SK-MEL-5 (cell line): ENCODE results near the gene LRP4. TPM values are rescaled to one million over a fixed set of nuclear protein-coding genes. Genes with fewer than 3 reads are reported as not detected.
A peak's percentile ranks its signal among the peaks of the same experiment; 100 is the strongest.

Experiments used
- DNase-seq: peaks from one replicate; pipeline ENCODE4 v3.0.0-alpha.2; 2016; ENCODE audit warnings: low read depth, low spot score
- in situ Hi-C: cut with HindIII; loops from 2 replicates; pipeline ENCODE4 v1.10.0; 2016; ENCODE audit warnings: low sequenced_read_pairs, high pct_unique_total_duplicates, low pct_unique_long_range_greater_than_20kb
- total RNA-seq: library from RNA; depleted of rRNA; stranded (reverse); fragments of >200 nt; shearing (Covaris generic); gene quantifications from 2 replicates; pipeline ENCODE4 v1.2.3, GENCODE V29; 2014

Gene LRP4
- total RNA-seq, 1 experiment from 2014 or later, result 7.8 TPM

DNA sequence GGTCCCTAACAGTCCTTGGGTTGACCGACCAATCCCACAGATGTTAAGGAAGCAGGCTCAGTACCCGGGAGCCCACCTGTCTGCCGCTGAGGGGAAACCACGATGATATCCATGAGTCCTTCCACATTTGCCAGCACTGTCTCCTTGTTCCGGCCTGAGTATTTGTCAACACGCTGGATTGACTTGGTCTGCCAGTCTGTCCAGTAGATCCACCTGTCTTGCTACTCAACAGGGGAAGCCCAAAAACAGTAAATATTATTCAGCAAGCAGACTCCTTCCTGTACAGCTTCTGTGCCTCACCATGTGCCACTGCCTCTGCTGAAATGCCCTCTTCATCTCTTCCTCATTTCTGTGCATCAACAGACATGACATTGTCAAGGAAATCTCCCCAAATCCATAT lies 49.4 kb downstream of the LRP4 start:
- DNase-seq, result no peak
- in situ Hi-C loops, result no loop called here

DNA sequence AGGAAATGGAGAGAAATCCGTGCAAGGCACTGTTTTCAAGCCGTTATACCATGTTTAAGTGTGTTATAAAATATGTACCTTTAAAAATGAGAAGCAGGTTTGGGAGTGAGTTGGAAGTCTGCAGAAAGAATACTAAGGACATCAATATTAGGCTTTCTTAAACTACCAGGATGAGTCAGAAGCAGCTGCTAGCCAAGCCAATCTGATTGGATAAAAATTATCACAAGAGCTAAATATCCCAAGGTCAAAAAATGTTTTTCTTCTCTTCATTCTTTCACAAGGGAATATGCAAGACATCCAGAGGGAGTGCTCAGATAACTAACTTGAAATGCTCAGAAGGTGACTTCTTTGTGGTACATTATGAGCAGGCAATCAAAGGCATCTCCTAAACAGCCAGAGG lies 53.0 kb downstream of the LRP4 start:
- peak; percentile 21 for DNase-seq
- in situ Hi-C loops, result no loop called here

DNA sequence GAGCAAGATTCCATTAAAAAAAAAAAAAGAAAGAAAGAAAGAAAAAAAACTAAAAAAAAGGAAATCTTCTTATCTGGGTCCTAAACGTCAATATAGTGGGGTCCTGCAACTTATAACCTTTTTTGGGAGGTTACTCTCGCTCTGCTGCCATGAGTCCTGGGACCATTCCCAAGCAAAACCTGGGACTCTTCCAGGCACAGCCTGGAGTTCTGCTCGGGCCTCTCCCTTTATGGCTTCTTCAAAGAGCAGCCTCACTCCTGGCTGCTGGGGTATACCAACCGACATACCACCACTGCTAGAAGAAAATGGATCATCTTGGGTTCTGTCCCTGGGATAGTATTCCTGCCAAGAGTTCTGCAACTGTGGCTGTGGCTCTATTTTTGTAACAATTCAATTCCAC lies 58.1 kb downstream of the LRP4 start:
- in situ Hi-C loops, result no loop called here
- no peak for DNase-seq

DNA sequence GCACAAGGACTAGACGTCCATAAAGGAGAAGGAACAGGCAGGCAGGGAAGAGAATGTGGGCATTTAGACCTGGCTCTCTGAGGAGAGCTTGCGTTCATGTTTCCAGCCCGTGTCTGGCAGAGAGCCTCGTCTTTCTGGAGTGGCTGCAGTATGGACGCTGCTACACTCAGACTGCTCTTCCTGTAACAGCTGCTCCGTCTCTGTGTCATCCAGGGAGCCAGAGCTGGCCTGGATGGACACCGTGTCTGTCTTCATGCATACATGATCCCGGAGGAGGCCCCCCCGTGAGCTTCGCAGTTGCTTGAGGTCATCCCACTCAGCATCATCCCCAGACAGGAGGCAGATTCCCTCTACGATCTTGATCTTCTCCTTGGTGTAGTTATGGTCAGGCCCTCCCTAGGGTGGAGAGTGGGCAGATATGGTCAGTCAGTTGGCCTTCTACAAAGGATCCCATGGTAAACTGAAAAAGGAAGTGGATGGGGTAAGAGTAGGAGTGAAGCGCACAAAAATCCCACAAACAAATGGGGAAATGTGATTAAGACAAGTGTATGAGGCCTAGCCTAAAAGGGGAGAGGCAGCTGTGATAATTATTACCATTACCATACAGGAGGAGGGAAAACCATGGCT lies 59.3 kb downstream of the LRP4 start:
- DNase-seq, result no peak
- in situ Hi-C loops, result no loop called here

DNA sequence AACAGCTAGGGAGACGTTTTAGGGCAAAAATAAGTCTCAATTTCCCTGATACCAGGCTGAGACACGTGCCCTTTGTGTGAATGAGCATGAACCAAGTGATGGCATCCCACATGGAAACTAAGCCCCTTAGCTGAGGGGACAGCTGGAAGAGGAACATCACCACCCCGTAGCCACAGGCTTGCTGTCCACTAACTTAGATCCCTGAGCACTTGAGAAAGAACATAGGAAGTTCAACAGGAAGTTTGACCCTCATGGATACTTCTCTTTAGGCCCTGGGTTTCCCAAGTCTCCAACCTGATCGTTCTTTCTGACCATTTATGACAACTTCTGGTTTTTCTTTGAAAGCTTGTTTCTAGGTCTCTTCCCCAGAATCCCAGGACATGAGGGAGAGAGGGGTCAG lies 60.7 kb downstream of the LRP4 start:
- in situ Hi-C loops, result no loop called here
- DNase-seq, result no peak

DNA sequence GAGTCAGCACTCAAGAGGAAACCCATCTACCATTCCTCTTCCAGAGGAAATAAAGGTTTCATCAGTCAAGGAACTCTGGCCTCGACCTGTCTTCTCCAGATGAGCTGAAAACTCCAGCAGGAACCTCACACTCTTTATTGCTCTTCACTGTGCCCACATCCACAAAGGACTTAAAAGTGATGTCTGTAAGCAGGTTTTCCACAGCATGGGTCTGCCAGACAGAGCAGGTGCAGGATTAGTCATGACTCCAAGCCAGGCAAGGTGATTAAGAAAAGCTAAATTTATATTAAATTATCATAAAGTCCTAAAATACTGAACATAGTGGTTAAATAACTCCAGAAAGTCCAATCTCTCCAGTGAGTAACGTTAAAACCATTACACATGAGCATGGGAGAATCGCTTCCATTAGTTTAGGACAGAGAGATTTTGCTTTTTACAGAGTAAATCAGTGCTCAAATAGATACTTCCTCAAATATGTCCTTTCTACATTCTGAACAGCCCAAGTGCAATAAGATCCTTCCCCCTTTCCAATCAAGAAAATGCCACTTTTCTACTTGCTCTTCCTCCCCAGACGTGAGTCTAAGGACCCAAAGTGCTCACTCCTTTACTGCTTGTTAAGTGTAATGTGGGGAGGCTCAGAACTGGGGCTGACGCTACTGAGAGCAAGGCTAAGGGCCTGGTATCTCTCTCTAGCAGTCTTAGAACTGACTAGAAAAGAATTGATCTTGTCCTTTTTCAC lies 61.6 kb downstream of the LRP4 start:
- in situ Hi-C loops, result no loop called here
- no peak for DNase-seq

DNA sequence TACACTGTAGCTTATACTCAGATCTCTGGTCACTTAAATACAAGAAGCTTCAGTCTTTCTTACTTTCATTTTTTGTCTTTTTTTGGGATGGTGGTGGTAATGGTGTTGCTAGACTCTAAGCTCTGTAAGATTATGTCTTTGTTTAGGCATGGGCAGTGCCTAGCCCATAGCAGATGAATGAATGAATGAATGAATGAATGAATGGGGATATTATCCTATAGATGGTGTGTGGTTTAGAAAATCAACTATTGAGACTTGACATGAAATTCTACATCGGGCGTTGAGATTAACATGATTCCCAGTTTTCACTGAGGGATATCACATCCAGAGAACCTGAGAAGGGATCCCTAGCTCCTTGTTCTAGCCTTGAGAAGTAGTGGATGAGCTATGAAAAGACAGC lies 62.5 kb downstream of the LRP4 start:
- in situ Hi-C loops, result no loop called here
- DNase-seq, result no peak

DNA sequence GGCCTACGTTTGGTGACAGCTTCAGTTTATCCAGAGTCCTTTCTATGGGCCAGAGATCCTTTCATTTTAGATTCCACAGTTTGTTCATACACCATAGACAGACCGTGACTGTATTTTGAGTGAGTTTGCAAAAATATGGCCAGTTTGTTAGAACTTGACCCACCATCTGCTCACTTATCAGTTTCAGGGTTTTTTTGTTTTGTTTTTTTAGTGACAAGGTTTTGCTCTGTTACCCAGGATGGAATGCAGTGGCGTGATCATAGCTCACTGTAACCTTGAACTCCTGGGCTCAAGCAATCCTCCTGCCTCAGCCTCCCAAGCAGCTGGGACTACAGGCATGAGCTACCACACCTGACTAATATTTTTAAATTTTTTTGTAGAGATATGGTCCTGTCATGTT lies 63.2 kb downstream of the LRP4 start:
- in situ Hi-C loops, result no loop called here
- DNase-seq, result no peak

DNA sequence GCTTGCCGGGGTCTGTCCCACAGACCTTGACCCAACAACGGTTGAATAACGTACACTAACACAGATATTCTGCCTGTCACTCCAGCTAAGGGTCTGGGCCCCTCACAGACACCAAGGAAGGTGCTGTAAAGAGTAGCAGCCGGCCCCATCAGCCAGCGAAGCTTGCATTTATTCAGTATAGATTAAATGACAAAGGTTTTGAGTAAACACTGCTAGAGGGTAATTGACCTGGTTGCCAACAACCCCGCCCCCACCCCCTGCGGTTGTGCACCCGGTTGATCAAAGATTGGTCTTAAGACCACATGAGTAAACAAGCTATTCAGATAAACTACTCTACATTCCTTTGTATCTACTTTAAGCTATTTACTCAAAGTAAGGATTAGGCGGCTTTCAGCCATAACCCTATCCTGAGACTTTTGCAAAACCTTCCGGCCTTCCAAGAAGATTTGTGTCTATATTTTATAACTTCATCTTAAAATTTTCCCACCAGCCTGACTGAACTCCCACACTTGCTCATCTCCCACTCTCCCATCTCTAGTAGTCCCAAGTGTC lies 67.4 kb downstream of the LRP4 start:
- no peak for DNase-seq
- in situ Hi-C loops, result no loop called here

DNA sequence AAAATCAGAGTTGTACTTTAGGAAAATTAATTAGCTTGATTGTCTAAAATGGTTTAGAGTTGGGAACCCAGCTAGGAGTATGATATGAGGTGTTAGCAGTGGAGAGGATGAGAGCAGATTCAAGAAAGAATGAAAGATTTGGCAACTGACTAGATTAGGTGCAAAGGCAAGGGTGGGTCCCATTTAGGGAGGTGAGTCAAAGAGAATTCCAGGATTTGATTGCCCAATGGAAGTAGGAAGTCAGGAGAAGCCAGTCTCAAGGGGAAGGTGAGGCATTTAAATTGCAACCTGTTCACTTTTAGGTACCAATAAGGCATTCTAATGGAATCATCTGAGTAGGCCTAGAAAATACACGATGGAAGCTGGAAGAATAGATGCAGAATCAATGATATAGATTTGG lies 68.7 kb downstream of the LRP4 start:
- in situ Hi-C loops, result no loop called here

DNA sequence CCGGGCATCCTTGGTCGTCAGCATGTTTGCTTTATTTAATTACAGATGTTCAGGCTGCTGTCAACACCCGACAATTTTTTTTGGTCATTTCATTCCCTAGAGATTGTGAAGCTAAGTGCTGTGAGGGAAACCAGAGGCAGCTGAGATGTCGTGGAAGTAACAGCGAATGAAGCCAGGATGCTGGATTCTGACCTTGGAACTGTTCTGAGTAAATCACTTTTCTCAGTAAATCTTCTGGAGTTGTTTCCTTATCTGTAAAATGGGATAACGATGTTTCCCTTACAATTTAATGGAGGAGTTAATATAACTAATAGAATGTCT lies 71.9 kb downstream of the LRP4 start:
- no peak for DNase-seq
- in situ Hi-C loops, result no loop called here

More for the DNA sequence above, 68.7 kb downstream of the LRP4 start:
- DNase-seq, result no peak

DNA sequence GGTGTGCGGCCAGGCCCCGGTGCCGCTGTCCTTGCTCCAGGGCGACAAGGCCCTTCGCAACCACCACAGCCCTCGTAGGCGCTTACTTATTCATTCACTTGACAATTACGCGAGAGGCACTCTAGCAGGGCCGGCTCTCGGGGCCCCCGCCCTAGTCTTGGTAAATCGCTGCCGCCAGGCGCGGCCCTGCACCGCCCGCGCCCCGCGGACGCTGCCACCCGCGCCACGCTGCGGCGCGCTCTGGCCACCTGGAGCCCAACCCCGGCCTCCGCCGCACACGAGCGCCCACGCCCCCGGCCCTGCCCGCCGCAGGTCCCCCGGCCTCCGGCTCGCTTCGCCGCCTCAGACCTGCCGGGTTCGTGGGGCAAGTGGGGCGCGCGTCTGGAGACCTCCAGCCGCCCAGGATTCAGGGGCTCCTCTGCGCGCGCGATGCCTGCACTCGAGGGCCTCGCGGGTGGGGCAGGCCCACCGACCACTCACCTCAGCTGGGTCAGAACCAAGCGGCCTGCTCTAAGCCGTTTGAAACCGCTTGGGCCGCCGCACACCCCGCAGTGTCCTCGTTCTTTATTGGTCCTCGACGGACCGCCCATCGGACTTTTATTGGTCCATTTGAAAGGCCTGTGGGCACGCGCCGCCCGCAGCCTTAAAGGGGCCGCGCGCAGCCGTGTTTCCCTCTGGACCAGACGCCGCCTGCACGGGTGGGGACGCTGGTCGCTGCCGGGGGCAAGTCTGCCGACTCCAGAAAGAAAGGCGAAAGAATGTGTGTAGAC lies 72.4 kb downstream of the LRP4 start, which contains the start of gene CKAP5:
Gene CKAP5 (minus strand): TSS at position 541 of the 770 bp plus-strand sequence. CDS start 25,049 bp downstream, outside the sequence.
- in situ Hi-C loops, result no loop called here

DNA sequence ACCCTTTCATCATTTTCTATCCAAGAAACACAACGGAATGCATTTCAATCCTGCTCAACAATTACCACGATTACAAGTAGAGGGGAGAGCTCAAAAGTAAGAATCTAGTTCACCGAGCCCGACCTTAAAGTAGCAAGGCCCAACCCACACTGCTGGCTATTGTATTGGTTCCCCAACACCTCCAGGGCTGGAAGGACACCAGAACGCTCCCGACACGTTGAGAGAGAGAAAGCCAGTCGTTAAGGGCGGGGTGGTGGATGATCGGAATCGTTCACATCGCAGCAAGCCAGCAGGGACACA lies 73.0 kb downstream of the LRP4 start:
- DNase-seq, result no peak
- in situ Hi-C loops, result no loop called here

More for the DNA sequence above, 72.4 kb downstream of the LRP4 start, which contains the start of gene CKAP5:
- DNase-seq, result peak; percentile 89

DNA sequence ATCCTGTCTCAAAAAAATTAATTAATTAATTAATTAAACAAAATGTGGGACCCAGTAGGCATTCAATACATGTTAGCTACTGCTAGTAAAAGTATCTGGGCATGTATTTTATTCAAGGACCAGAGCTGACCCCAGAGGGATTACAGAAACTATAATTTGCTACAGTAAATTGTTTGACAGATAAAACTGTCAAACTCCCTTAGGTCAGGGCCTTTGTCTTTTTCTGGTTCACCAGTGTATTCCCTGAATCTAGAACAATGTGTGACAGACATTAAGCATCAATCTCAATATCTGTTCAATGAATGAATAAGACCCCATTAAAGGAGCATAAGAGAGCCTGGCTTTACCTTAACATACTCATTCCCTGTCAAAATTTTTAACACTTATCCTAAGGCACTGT lies 78.2 kb downstream of the LRP4 start:
- in situ Hi-C loops, result no loop called here
- no peak for DNase-seq

DNA sequence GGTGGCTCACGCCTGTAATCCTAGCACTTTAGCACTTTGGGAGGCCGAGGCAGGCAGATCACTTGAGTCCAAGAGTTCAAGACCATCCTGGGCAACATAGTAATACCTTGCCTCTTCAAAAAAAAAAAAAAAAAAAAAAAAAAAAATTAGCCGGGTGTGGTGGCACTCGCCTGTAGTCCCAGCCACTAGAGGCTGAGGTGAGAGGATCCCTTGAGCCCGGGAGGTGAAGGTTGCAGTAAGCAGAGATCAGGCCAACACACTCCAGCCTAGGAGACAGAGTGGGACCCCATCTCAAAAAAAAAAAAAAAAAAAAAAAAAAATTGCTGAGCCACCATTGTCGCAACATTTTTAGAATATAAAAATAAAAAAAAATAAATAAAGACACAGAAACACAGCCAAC lies 79.8 kb downstream of the LRP4 start:
- in situ Hi-C loops, result no loop called here
- no peak for DNase-seq

DNA sequence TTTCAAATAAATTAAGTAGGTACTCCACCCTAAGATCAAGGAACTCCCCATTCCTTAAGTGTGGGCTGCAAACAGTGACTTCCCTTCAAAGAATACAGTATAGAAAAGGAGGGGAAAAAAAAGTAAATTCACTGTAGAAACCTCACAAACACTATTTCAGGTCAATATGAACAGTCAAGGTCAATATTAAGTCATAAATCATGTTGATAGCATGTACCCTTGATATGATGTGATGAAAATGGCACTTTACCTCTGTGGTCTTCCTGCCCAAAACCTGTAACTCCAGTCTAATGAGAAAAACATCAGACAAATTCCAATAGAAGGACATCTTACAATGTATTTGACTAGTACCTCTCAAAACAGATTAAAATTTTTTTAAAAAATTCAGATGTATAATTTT lies 80.5 kb downstream of the LRP4 start:
- in situ Hi-C loops, result no loop called here

DNA sequence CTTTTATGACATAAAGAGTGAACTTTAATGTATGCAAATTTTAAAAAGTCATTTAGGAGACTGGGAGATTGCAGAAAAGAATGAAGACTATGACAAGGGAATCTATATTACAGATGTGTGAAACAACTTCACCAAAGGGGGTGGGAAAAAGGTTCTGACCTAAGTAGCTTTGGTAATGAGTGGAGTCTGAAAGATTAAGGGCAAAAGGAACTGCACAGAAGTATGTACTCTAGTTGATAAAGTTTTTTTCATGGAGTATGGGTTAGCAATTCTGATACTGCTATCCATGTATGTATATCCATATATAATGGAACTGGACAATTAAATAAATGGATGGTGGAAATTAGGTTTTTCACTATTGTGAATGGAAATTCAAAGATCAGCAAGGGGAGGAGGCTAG lies 81.5 kb downstream of the LRP4 start:
- in situ Hi-C loops, result no loop called here
- no peak for DNase-seq

More for the DNA sequence above, 80.5 kb downstream of the LRP4 start:
- DNase-seq, result no peak

DNA sequence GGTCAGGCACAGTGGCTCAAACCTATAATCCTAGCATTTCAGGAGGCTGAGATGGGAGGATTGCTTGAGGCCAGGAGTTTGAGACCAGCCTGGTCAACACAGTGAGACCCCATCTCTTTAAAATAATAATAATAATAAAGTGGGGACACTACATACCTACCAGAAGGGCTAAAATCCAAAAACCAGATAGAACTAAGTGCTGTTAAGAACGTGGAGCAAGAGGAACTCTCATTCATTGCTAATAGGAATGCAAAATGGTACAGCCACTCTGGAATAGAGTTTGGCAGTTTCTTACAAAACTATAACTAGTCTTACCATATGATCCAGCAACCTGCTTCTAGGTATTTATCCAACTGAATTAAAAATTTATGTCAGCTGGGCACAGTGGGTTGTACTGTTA lies 81.9 kb downstream of the LRP4 start:
- no peak for DNase-seq
- in situ Hi-C loops, result no loop called here

DNA sequence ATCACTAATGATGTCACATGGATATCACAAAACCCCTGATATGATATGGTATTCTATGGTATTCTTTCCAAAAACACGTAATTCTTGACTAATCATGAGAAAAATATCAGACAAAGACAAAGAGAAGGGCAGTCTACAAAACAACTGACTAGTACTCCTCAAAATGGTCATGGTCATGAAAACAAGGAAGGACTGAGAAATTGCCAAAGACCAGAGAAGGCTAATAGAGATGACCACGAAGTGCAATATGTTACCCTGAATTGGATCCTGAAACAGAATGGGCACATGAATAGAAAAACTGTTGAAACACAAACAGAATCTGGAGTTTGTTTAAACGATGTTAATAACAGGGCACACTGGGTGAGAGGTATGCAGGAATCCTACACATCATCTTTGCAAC lies 82.5 kb downstream of the LRP4 start:
- DNase-seq, result no peak
- in situ Hi-C loops, result no loop called here
